ENCODE measurements around the gene PARD3B.

DNA sequence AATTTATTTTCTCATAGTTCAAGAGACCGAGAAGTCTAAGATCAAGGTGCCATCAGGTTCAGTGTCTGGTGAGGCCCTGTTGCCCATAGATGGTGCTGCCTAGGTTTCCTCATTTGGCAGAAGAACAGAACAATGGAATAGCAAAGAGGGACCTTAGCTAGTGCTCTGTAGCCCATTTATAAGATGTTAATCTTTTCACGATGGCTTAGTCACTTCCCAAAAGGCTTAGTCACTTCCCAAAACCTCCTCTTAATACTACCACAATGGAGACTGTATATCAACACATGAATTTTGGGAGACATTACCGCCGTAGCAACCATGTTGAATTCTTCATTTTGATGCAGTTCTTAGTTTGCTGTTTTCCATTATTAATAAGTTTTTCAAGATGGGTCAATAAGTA is 890.7 kb downstream of the PARD3B start:
- TF ChIP-seq, protein P1, sequence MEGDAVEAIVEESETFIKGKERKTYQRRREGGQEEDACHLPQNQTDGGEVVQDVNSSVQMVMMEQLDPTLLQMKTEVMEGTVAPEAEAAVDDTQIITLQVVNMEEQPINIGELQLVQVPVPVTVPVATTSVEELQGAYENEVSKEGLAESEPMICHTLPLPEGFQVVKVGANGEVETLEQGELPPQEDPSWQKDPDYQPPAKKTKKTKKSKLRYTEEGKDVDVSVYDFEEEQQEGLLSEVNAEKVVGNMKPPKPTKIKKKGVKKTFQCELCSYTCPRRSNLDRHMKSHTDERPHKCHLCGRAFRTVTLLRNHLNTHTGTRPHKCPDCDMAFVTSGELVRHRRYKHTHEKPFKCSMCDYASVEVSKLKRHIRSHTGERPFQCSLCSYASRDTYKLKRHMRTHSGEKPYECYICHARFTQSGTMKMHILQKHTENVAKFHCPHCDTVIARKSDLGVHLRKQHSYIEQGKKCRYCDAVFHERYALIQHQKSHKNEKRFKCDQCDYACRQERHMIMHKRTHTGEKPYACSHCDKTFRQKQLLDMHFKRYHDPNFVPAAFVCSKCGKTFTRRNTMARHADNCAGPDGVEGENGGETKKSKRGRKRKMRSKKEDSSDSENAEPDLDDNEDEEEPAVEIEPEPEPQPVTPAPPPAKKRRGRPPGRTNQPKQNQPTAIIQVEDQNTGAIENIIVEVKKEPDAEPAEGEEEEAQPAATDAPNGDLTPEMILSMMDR (conservative IDR thresholded peaks at IDR 0.05 in 1 of 2, IDR thresholded peaks at IDR 0.05 in 1 of 2; ENCODE audit: low read depth in 1 of 2, low read length in 2 of 2) = no peak
- TF ChIP-seq EZH2 (IDR thresholded peaks at IDR 0.05; ENCODE audit: low read length, missing control alignments) = no peak

Measured in fibroblast of lung (primary cell).